Activated CD8-positive, alpha-beta memory T cell treated with anti-CD3 and anti-CD28 coated beads, Interleukin-2, amount 10 ng/mL, durations not matched to agents 7 days and 5 days (primary cell): ENCODE results near the gene PAX5. TPM values are rescaled to one million over a fixed set of nuclear protein-coding genes. Genes with fewer than 3 reads are reported as not detected.

Experiments used
- microRNA-seq: library from miRNA; unstranded; fragments of <30 nt; microRNA quantifications from one replicate; pipeline ENCODE4 v1.2.0, GENCODE V29; 2022
- total RNA-seq, 2 experiments: library from RNA; stranded (reverse); gene quantifications; one replicate each; pipeline ENCODE4 v1.2.3, GENCODE V29; 2021

PAX5 gene
- total RNA-seq, 2 experiments from 2014 or later = 0.14 to 0.20 TPM

Small RNA genes lying within 50 kb of the gene (microRNA-seq; reads per million reads assigned to microRNA genes)
- not detected for gene MIR4475
- gene MIR4476 = not detected
- not detected for gene MIR4540

Other genes starting within 250 kb of the PAX5 start
- 10 to 100 TPM; 20.1 to 20.6 TPM for gene ZCCHC7, start 86.3 kb upstream of the PAX5 start, total RNA-seq